WTC11 (cell line): ENCODE results near the gene ZNF398. TPM values are rescaled to one million over a fixed set of nuclear protein-coding genes. Genes with fewer than 3 reads are reported as not detected.
A peak's percentile ranks its signal among the peaks of the same experiment; 100 is the strongest.

Experiments used
- ATAC-seq: fragments of 200-7000 bp; cut with Tn5 transposase; 2 replicates; pipeline ENCODE4 v1.10.0; 2021; ENCODE audit warnings: mild to moderate bottlenecking, moderate library complexity
- CTCF ChIA-PET: fragments of 300-600 bp; sonication (Branson Sonifier 250); formaldehyde crosslinking; loops from one replicate; lab custom pipeline; 2021; ENCODE audit warnings: antibody characterized with exemption; lab: Charles Lee
- POLR2A ChIA-PET: fragments of 350-600 bp; sonication (Branson Sonifier 250); formaldehyde crosslinking; loops from one replicate; lab custom pipeline; 2021; ENCODE audit warnings: antibody characterized with exemption; lab: Charles Lee
- DNase-seq: peaks from one replicate; pipeline ENCODE4 v3.0.0; 2021; ENCODE audit warnings: low spot score
- H3K27ac Mint-ChIP-seq: 2 replicates; pipeline ENCODE4 v1.8.0; 2021; ENCODE audit warnings: mixed read lengths
- H3K27me3 Mint-ChIP-seq: 2 replicates; pipeline ENCODE4 v1.8.0; 2021; ENCODE audit warnings: low read depth, mild to moderate bottlenecking, moderate library complexity, mixed read lengths
- H3K36me3 Mint-ChIP-seq: 2 replicates; pipeline ENCODE4 v1.8.0; 2021; ENCODE audit warnings: mixed read lengths
- H3K4me1 Mint-ChIP-seq: 2 replicates; pipeline ENCODE4 v1.8.0; 2022; ENCODE audit warnings: mixed read lengths
- H3K4me3 Mint-ChIP-seq: 2 replicates; pipeline ENCODE4 v1.8.0; 2021; ENCODE audit warnings: mild to moderate bottlenecking, moderate library complexity, mixed read lengths
- H3K9me3 Mint-ChIP-seq: 2 replicates; pipeline ENCODE4 v1.8.0; 2021; ENCODE audit warnings: mixed read lengths
- ATF1 ChIP-seq: sonication (generic); formaldehyde crosslinking; IDR thresholded peaks from 2 replicates; pipeline ENCODE4 v1.8.1; 2023; ENCODE audit warnings: mild to moderate bottlenecking, moderate library complexity, missing genetic modification reagents
- CREM ChIP-seq: sonication (generic); formaldehyde crosslinking; IDR thresholded peaks from 2 replicates; pipeline ENCODE4 v1.8.1; 2022; ENCODE audit warnings: mild to moderate bottlenecking, missing genetic modification reagents, moderate library complexity
- ETV6 ChIP-seq: sonication (generic); formaldehyde crosslinking; IDR thresholded peaks from 2 replicates; pipeline ENCODE4 v1.8.1; 2022; ENCODE audit warnings: mild to moderate bottlenecking, missing genetic modification reagents
- FOXP1 ChIP-seq: sonication (generic); formaldehyde crosslinking; IDR thresholded peaks from 2 replicates; pipeline ENCODE4 v1.8.0; 2022; ENCODE audit warnings: missing genetic modification reagents, mild to moderate bottlenecking, moderate library complexity, borderline replicate concordance
- HMGXB4 ChIP-seq: sonication (generic); formaldehyde crosslinking; IDR thresholded peaks from 2 replicates; pipeline ENCODE4 v1.8.1; 2023; ENCODE audit warnings: mild to moderate bottlenecking, moderate library complexity, missing genetic modification reagents
- MAX ChIP-seq: sonication (generic); formaldehyde crosslinking; IDR thresholded peaks from 2 replicates; pipeline ENCODE4 v1.8.0; 2022; ENCODE audit warnings: mild to moderate bottlenecking, missing genetic modification reagents
- MLX ChIP-seq: sonication (generic); formaldehyde crosslinking; IDR thresholded peaks from 2 replicates; pipeline ENCODE4 v1.8.1; 2023; ENCODE audit warnings: mild to moderate bottlenecking, missing genetic modification reagents, moderate library complexity
- NFE2L1 ChIP-seq: sonication (generic); formaldehyde crosslinking; IDR thresholded peaks from 2 replicates; pipeline ENCODE4 v1.8.1; 2023; ENCODE audit warnings: missing genetic modification reagents
- PRDM15 ChIP-seq: sonication (generic); formaldehyde crosslinking; IDR thresholded peaks from 2 replicates; pipeline ENCODE4 v1.8.0; 2022; ENCODE audit warnings: missing genetic modification reagents
- PRRX2 ChIP-seq: fragments of 250-450 bp; sonication (Bioruptor Pico); IDR thresholded peaks from 2 replicates; pipeline ENCODE4 v1.8.0; 2021; ENCODE audit warnings: mild to moderate bottlenecking
- SP1 ChIP-seq: sonication (generic); formaldehyde crosslinking; conservative IDR thresholded peaks from 2 replicates; pipeline ENCODE4 v1.8.1; 2022; ENCODE audit warnings: missing genetic modification reagents
- STAT6 ChIP-seq: sonication (generic); formaldehyde crosslinking; conservative IDR thresholded peaks from 2 replicates; pipeline ENCODE4 v1.8.1; 2023; ENCODE audit warnings: mild to moderate bottlenecking, low read depth, missing genetic modification reagents, moderate library complexity
- TCF7 ChIP-seq: sonication (generic); formaldehyde crosslinking; IDR thresholded peaks from 2 replicates; pipeline ENCODE4 v1.8.0; 2022; ENCODE audit warnings: mild to moderate bottlenecking, low read depth, missing genetic modification reagents, moderate library complexity
- USF1 ChIP-seq: sonication (generic); formaldehyde crosslinking; IDR thresholded peaks from 2 replicates; pipeline ENCODE4 v1.8.0; 2022; ENCODE audit warnings: mild to moderate bottlenecking, missing genetic modification reagents
- ZNF281 ChIP-seq: sonication (generic); formaldehyde crosslinking; IDR thresholded peaks from 2 replicates; pipeline ENCODE4 v1.8.0; 2023; ENCODE audit warnings: mild to moderate bottlenecking, missing genetic modification reagents
- ZNF425 ChIP-seq: fragments of 250-450 bp; sonication (Bioruptor Pico); conservative IDR thresholded peaks from 2 replicates; pipeline ENCODE4 v1.9.0; 2021; ENCODE audit warnings: mild to moderate bottlenecking
- total RNA-seq: library from RNA; stranded (reverse); gene quantifications from 3 replicates; pipeline ENCODE4 v1.2.3, GENCODE V29; 2021

ZNF398 gene
- total RNA-seq, 1 experiment from 2014 or later, result 63.2 TPM

- peaks cover 13% of the 10 kb centered on the region for H3K4me1 Mint-ChIP-seq
- ChIA-PET POLR2A (interaction anchor here (0.8 to 2.6 kb wide), 9 partner anchors 8 to 89 kb away, joined by 3 to 14 read pairs (median 4); partner anchors contain the start of genes ZNF398, ZNF425 and ZNF783), CTCF (interaction anchor here (0.5 to 2.5 kb wide), 33 partner anchors 8 to 229 kb away, joined by 3 to 21 read pairs (median 4); partner anchors contain the start of genes ZNF398, ZNF425 and ZNF783)
- peak within 1 kb of the TSS; percentile 87 for H3K27ac Mint-ChIP-seq
- peak; percentile 96 for ATAC-seq
- H3K9me3 Mint-ChIP-seq, result peaks cover 5% of the 10 kb centered on the region
- H3K27me3 Mint-ChIP-seq, result no peaks in the 10 kb centered on the region
- H3K36me3 Mint-ChIP-seq, result peaks cover 30% of the 10 kb centered on the region
- DNase-seq, result peak; percentile 95
- H3K4me3 Mint-ChIP-seq, result peak within 1 kb of the TSS; percentile 88
- TF ChIP-seq STAT6 (CRISPR knock-in tag) (no peak), PRDM15 (CRISPR knock-in tag) (no peak), ATF1 (0 out of 2 replicates have a peak, but pooled peaks have one; percentile 53), TCF7 (CRISPR knock-in tag) (no peak), ZNF281 (CRISPR knock-in tag) (0 out of 2 replicates have a peak, but pooled peaks have one; percentile 39), HMGXB4 (peak; percentile 95), MLX (CRISPR knock-in tag) (peak; percentile 63; the same call in 1 of the 2 replicates), ZNF425 (CRISPR knock-in tag) (no peak), ETV6 (CRISPR knock-in tag) (peak; percentile 40; the same call in 1 of the 2 replicates), NFE2L1 (CRISPR knock-in tag) (0 out of 2 replicates have a peak, but pooled peaks have one; percentile 37), FOXP1 (CRISPR knock-in tag) (peak; percentile 73), MAX (peak; percentile 74), USF1 (CRISPR knock-in tag) (0 out of 2 replicates have a peak, but pooled peaks have one; percentile 30), CREM (CRISPR knock-in tag) (peak; percentile 68; the same call in 1 of the 2 replicates), PRRX2 (no peak), SP1 (CRISPR knock-in tag) (peak; percentile 73)
These were observed 48.2 kb downstream of the ZNF398 start, which contains the start of gene ZNF282 for GRCh38 chr7:149195180-149196150. Gene ZNF282 (plus strand): TSS chr7:149195546. CDS start chr7:149195590, 44 bp downstream.
